Tibial nerve (tissue), 4 donors: ENCODE results near the gene MICU2. TPM values are rescaled to one million over a fixed set of nuclear protein-coding genes. Genes with fewer than 3 reads are reported as not detected.

Experiments used
- DNase-seq, 2 donors: peaks; one replicate each; pipeline ENCODE4 v3.0.0-alpha.2; 2019; ENCODE audit warnings: low spot score in 2 of 2
- H3K27ac ChIP-seq, 4 donors: fragments of 200-600 bp; sonication (generic) in 3 of 4; one replicate each; pipeline ENCODE4 v1.5.1; 2017 to 2019; ENCODE audit warnings: mild to moderate bottlenecking in 1 of 4
- H3K27me3 ChIP-seq, 2 donors: fragments of 200-600 bp; sonication (generic) in 1 of 2; one replicate each; pipeline versions ENCODE4 v1.5.1 to v1.6.0; 2017 to 2019
- H3K36me3 ChIP-seq, 3 donors: fragments of 200-600 bp; sonication (generic); one replicate each; pipeline ENCODE4 v1.5.1; 2018 to 2019
- H3K4me1 ChIP-seq, 4 donors: fragments of 200-600 bp; sonication (generic) in 3 of 4; one replicate each; pipeline ENCODE4 v1.5.1; 2017 to 2019
- H3K4me3 ChIP-seq, 4 donors: fragments of 200-600 bp; sonication (generic) in 3 of 4; one replicate each; pipeline ENCODE4 v1.5.1; 2017 to 2019; ENCODE audit warnings: mild to moderate bottlenecking in 1 of 4, moderate library complexity in 1 of 4
- H3K9me3 ChIP-seq, 4 donors: fragments of 200-600 bp; sonication (generic) in 3 of 4; one replicate each; pipeline ENCODE4 v1.5.1; 2017 to 2019
- CTCF ChIP-seq, 5 experiments: fragments of 200-600 bp in 3 of 5; fragments of 450-650 bp in 2 of 5; sonication (generic) in 3 of 5; IDR thresholded peaks; one replicate each; pipeline ENCODE4 v1.5.1; 2016 to 2019; ENCODE audit warnings: antibody characterized with exemption in 5 of 5, mild to moderate bottlenecking in 3 of 5, moderate library complexity in 2 of 5
- EP300 ChIP-seq, 2 donors: sonication (generic); formaldehyde crosslinking; IDR thresholded peaks; one replicate each; pipeline ENCODE4 v1.6.1; 2017; ENCODE audit warnings: antibody characterized with exemption in 2 of 2, mild to moderate bottlenecking in 1 of 2
- POLR2A ChIP-seq, 2 donors: fragments of 450-650 bp; IDR thresholded peaks; one replicate each; pipeline ENCODE4 v1.6.1; 2017; ENCODE audit warnings: antibody characterized with exemption in 2 of 2, mild to moderate bottlenecking in 2 of 2, moderate library complexity in 2 of 2
- WGBS, 2 donors: methylation state at CpG; one replicate each; pipeline ENCODE4 v1.1.5; 2018; 5-methylcytosine and 5-hydroxymethylcytosine counted together
- total RNA-seq, 4 donors: library from RNA; depleted of rRNA; stranded (reverse); fragments of >200 nt; gene quantifications; one replicate each; pipeline ENCODE4 v1.1.0, GENCODE V29; 2016

MICU2 gene
- total RNA-seq, 4 donors from 2014 or later: 57.3 to 85.2 (median 71.1) TPM

GRCh38 chr13:21522847-21523246 is 81.1 kb downstream of the MICU2 start:
- Histone ChIP-seq H3K9me3 (no peaks in the 10 kb centered on the region), H3K36me3 (peaks cover 0 to 38% (median 0%) of the 10 kb centered on the region in 3 donors), H3K4me3 (no peak overlapping the region), H3K4me1 (no peaks in the 10 kb centered on the region), H3K27me3 (no peaks in the 10 kb centered on the region), H3K27ac (no peak overlapping the region)
- DNase-seq: no peak
- WGBS, 2 donors: 79 to 96% methylated on average over 2 of the region's 2 CpGs
- TF ChIP-seq CTCF (IDR thresholded peaks at IDR 0.05): no peak
- TF ChIP-seq EP300 (IDR thresholded peaks at IDR 0.05): no peak
- no peak for TF ChIP-seq POLR2A (IDR thresholded peaks at IDR 0.05)

- no peak for DNase-seq
- no peaks in the 10 kb centered on the region for H3K9me3 ChIP-seq
- no peak overlapping the region for H3K27ac ChIP-seq
- no peaks in the 10 kb centered on the region for H3K27me3 ChIP-seq
- no peaks in the 10 kb centered on the region for H3K4me1 ChIP-seq
- TF ChIP-seq EP300 (IDR thresholded peaks at IDR 0.05) (no peak), CTCF (IDR thresholded peaks at IDR 0.05) (no peak), POLR2A (IDR thresholded peaks at IDR 0.05) (no peak)
- WGBS, 2 donors: 92 to 97% methylated on average over 1 of the region's 1 CpG
- H3K36me3 ChIP-seq: peaks cover 0 to 45% (median 0%) of the 10 kb centered on the region in 3 donors
- no peak overlapping the region for H3K4me3 ChIP-seq
These were observed 81.8 kb downstream of the MICU2 start for GRCh38 chr13:21522130-21522529.

GRCh38 chr13:21518617-21519144 is 85.3 kb downstream of the MICU2 start:
- Histone ChIP-seq H3K36me3 (peaks cover 0 to 62% (median 0%) of the 10 kb centered on the region in 3 donors), H3K4me1 (no peaks in the 10 kb centered on the region), H3K9me3 (no peaks in the 10 kb centered on the region), H3K27me3 (no peaks in the 10 kb centered on the region), H3K27ac (no peak overlapping the region), H3K4me3 (no peak overlapping the region)
- TF ChIP-seq CTCF (IDR thresholded peaks at IDR 0.05) (no peak), EP300 (IDR thresholded peaks at IDR 0.05) (no peak), POLR2A (IDR thresholded peaks at IDR 0.05) (no peak)
- DNase-seq: no peak
- WGBS, 2 donors: 94 to 96% methylated on average over 8 of the region's 8 CpGs

- no peak overlapping the region for H3K4me3 ChIP-seq
- TF ChIP-seq EP300 (IDR thresholded peaks at IDR 0.05) (no peak), CTCF (IDR thresholded peaks at IDR 0.05) (no peak), POLR2A (IDR thresholded peaks at IDR 0.05) (no peak)
- no peak for DNase-seq
- H3K9me3 ChIP-seq: no peaks in the 10 kb centered on the region
- peaks cover 0 to 70% (median 0%) of the 10 kb centered on the region in 3 donors for H3K36me3 ChIP-seq
- H3K4me1 ChIP-seq: no peaks in the 10 kb centered on the region
- H3K27me3 ChIP-seq: no peaks in the 10 kb centered on the region
- 92 to 96% methylated on average over 16 of the region's 16 CpGs for WGBS, 2 donors
- H3K27ac ChIP-seq: no peak overlapping the region
These were observed 86.4 kb downstream of the MICU2 start for GRCh38 chr13:21517576-21517975.

- H3K36me3 ChIP-seq: peaks cover 0 to 77% (median 0%) of the 10 kb centered on the region in 3 donors
- H3K9me3 ChIP-seq: no peaks in the 10 kb centered on the region
- H3K27me3 ChIP-seq: no peaks in the 10 kb centered on the region
- no peak overlapping the region for H3K4me3 ChIP-seq
- H3K27ac ChIP-seq: no peak overlapping the region
- no peak for TF ChIP-seq EP300 (IDR thresholded peaks at IDR 0.05)
- TF ChIP-seq POLR2A (IDR thresholded peaks at IDR 0.05): no peak
- no peak for TF ChIP-seq CTCF (IDR thresholded peaks at IDR 0.05)
- no peaks in the 10 kb centered on the region for H3K4me1 ChIP-seq
- no peak for DNase-seq
- 86 to 89% methylated on average over 2 of the region's 2 CpGs for WGBS, 2 donors
These were observed 87.2 kb downstream of the MICU2 start for GRCh38 chr13:21516805-21517204.
